ENCODE measurements around the gene TRIM58. TPM values are rescaled to one million over a fixed set of nuclear protein-coding genes. Genes with fewer than 3 reads are reported as not detected.

Gene TRIM58
- total and polyA plus RNA-seq, 9 of the 15 experiments (the other 6 are each of a cell fraction or from before 2014, with no cell fraction given) = 3.8 to 19.1 (median 7.2) TPM

- DNase-seq (ENCODE audit: extremely low read depth in 1 of 4, low spot score in 3 of 4) (no peak), FAIRE-seq (no peak), ATAC-seq (no peak)
- Histone ChIP-seq H3K4me3 (no peak overlapping the region), H3K27ac (ENCODE audit: extremely low read depth, low read depth, low read length) (no peak overlapping the region), H2AFZ (ENCODE audit: low read depth, low read length) (no peak overlapping the region), H3K79me2 (ENCODE audit: control insufficient read depth, insufficient read depth, low read length) (peaks cover 4% of the 10 kb centered on the region; the same call in 1 of the 3 replicates), H3K9ac (ENCODE audit: insufficient read depth in 1 of 2, low read depth in 2 of 2, low read length in 2 of 2) (no peak overlapping the region), H3K4me2 (ENCODE audit: insufficient read depth, low read length) (no peak overlapping the region), H4K20me1 (replicated peaks; ENCODE audit: control insufficient read depth, insufficient read depth, low read length) (no peaks in the 10 kb centered on the region), H3K9me1 (ENCODE audit: control insufficient read depth, insufficient read depth, low read length) (no peaks in the 10 kb centered on the region), H3K9me3 (replicated peaks; ENCODE audit: control insufficient read depth, insufficient read depth, low read depth, low read length) (no peaks in the 10 kb centered on the region; the same call in 1 of the 2 replicates), H3K36me3 (ENCODE audit: control insufficient read depth, insufficient read depth, low read length) (peaks cover 78% of the 10 kb centered on the region), H3K27me3 (ENCODE audit: control insufficient read depth in 2 of 2, insufficient read depth in 2 of 2, low read length in 2 of 2) (no peaks in the 10 kb centered on the region), H3K4me1 (replicated peaks in 1 of 2; ENCODE audit: control insufficient read depth in 2 of 2, insufficient read depth in 2 of 2, low read length in 2 of 2) (no peaks in the 10 kb centered on the region)
- BruUV-seq (replicated peaks) = no TSS peak
- TF ChIP-seq DACH1 (IDR thresholded peaks at IDR 0.05; ENCODE audit: partially characterized antibody) (no peak), HNRNPL (IDR thresholded peaks at IDR 0.05; ENCODE audit: low read depth, low read length) (no peak), HDAC2 (IDR thresholded peaks at IDR 0.05) (no peak), ZNF398 (CRISPR knock-in tag; IDR thresholded peaks at IDR 0.05) (no peak), PHF8 (IDR thresholded peaks at IDR 0.05; ENCODE audit: borderline replicate concordance, low read length) (no peak), ZNF263 (CRISPR knock-in tag; IDR thresholded peaks at IDR 0.05; ENCODE audit: borderline replicate concordance) (no peak), RBM25 (IDR thresholded peaks at IDR 0.05; ENCODE audit: low read depth, low read length, severe bottlenecking) (no peak), SAFB2 (IDR thresholded peaks at IDR 0.05; ENCODE audit: borderline replicate concordance, low read depth, low read length, severe bottlenecking) (no peak), TCF15 (CRISPR knock-in tag; IDR thresholded peaks at IDR 0.05) (no peak), RBM39 (optimal IDR thresholded peaks at IDR 0.05; ENCODE audit: low read depth, low read length) (no peak), UBTF (IDR thresholded peaks at IDR 0.05; ENCODE audit: borderline replicate concordance in 1 of 2, low read depth in 2 of 2, low read length in 2 of 2) (no peak), IFI16 (CRISPR knock-in tag; IDR thresholded peaks at IDR 0.05) (no peak), SETDB1 (IDR thresholded peaks at IDR 0.05; ENCODE audit: low read length) (no peak), LCOR (CRISPR knock-in tag; IDR thresholded peaks at IDR 0.05) (no peak), ATF4 (CRISPR knock-in tag; IDR thresholded peaks at IDR 0.05) (no peak)
- in situ Hi-C loops (cut with MboI) (no loop called here), intact Hi-C loops (cut with micrococcal nuclease) (no loop called here)
- ChIA-PET POLR2A (no interaction called here), CTCF (ENCODE audit: low intra/inter-chr PET ratio) (no interaction called here)
- WGBS (ENCODE audit: insufficient coverage, low coverage, missing lambda C conversion rate) = 83% methylated on average over 6 of the region's 6 CpGs
Measured at GRCh38 chr1:247865416-247865815, 8.4 kb downstream of the TRIM58 start.
